BJ (cell line): Measurements from ENCODE around the gene UBAC1. TPM values are rescaled to one million over a fixed set of nuclear protein-coding genes. Genes with fewer than 3 reads are reported as not detected.

Experiments
- CTCF ChIA-PET: fragments of 350-600 bp; formaldehyde crosslinking; extraction: SDS; loops from one replicate; lab custom pipeline; 2021; ENCODE audit warnings: antibody characterized with exemption, inconsistent platforms; lab: Yijun Ruan, JAX
- POLR2A ChIA-PET: fragments of 300-600 bp; sonication (Branson Sonifier 250); formaldehyde crosslinking; extraction: SDS; loops from one replicate; lab custom pipeline; 2021; ENCODE audit warnings: antibody characterized with exemption; lab: Charles Lee
- DNase-seq: peaks from one replicate; pipeline ENCODE4 v3.0.0-alpha.2; 2011; ENCODE audit warnings: low read depth
- H3K27me3 ChIP-seq: 2 replicates; pipeline ENCODE4 v1.6.0; 2011; ENCODE audit warnings: low read length; ENCODE audit not compliant: control insufficient read depth, insufficient read depth
- H3K36me3 ChIP-seq: 2 replicates; pipeline ENCODE4 v1.5.1; 2011; ENCODE audit warnings: low read length; ENCODE audit not compliant: control insufficient read depth, insufficient read depth
- H3K4me3 ChIP-seq: 2 replicates; pipeline ENCODE4 v1.5.1; 2011; ENCODE audit warnings: low read depth, mild to moderate bottlenecking, control low read depth, low read length
- polyA plus RNA-seq: library from polyadenylated mRNA; depleted of rRNA; stranded (reverse); fragments of >200 nt; gene quantifications from 2 replicates; pipeline ENCODE4 v1.2.3, GENCODE V29; 2011
- TF ChIP-seq, protein P1 (sequence below): IDR thresholded peaks from 2 replicates; pipeline ENCODE4 v1.5.1; 2011; ENCODE audit warnings: low read depth, mild to moderate bottlenecking, control low read depth, inconsistent platforms, low read length, moderate library complexity; ENCODE audit not compliant: insufficient read depth

The UBAC1 gene
- polyA plus RNA-seq, 1 experiment, result 50.2 TPM

DNA sequence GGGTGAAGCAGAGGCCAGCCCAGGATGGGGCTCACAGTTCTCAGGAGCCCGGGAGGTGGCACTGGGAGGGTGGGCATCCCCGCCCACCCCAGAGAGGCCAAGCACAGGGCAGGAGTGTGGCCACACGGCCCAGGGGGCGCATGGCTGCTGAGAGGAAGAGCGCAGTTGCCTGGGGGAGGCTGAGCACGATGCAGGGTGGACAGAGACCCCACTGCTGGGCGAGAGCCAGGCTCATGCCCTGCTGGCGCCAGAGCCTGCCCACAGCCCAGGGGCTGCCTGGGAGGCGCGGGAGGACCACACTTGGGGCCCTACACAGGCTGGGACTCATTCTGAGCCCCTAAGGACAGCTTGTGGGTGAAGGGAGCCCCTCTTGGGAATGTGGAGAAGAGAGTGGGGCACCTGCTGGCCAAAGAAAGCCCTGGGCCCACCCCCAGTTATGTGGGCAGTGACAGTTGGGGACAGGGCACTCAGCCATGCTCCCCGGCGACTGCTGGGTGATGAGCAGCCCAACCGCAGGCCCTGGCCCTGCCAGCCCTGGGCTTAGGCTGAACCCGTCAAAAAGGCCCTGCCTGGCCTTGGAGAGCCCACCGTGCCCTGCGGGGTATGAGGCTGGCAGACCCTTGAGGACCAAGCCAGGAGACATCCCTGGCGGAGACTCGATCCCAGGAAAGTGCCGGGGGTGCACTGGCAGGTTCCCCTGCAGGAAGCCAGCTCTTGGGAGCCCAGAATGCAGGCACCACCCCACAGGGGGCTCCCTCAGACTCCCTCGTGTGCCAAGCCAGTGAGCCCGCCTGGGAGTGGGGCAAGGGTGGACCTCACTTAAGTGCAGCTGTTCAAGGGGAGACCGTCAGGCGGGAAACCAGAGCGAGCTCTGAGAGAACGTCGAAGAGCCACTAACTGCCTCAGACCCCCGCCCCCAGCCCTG, 32.2 kb downstream of the UBAC1 start:
- H3K36me3 ChIP-seq, result peaks cover 14% of the 10 kb centered on the region; the same call in 1 of the 2 replicates
- TF ChIP-seq, protein P1, sequence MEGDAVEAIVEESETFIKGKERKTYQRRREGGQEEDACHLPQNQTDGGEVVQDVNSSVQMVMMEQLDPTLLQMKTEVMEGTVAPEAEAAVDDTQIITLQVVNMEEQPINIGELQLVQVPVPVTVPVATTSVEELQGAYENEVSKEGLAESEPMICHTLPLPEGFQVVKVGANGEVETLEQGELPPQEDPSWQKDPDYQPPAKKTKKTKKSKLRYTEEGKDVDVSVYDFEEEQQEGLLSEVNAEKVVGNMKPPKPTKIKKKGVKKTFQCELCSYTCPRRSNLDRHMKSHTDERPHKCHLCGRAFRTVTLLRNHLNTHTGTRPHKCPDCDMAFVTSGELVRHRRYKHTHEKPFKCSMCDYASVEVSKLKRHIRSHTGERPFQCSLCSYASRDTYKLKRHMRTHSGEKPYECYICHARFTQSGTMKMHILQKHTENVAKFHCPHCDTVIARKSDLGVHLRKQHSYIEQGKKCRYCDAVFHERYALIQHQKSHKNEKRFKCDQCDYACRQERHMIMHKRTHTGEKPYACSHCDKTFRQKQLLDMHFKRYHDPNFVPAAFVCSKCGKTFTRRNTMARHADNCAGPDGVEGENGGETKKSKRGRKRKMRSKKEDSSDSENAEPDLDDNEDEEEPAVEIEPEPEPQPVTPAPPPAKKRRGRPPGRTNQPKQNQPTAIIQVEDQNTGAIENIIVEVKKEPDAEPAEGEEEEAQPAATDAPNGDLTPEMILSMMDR, result no peak
- ChIA-PET CTCF (no interaction called here), POLR2A (no interaction called here)
- no peaks in the 10 kb centered on the region for H3K27me3 ChIP-seq
- H3K4me3 ChIP-seq, result no peak overlapping the region
- no peak for DNase-seq

DNA sequence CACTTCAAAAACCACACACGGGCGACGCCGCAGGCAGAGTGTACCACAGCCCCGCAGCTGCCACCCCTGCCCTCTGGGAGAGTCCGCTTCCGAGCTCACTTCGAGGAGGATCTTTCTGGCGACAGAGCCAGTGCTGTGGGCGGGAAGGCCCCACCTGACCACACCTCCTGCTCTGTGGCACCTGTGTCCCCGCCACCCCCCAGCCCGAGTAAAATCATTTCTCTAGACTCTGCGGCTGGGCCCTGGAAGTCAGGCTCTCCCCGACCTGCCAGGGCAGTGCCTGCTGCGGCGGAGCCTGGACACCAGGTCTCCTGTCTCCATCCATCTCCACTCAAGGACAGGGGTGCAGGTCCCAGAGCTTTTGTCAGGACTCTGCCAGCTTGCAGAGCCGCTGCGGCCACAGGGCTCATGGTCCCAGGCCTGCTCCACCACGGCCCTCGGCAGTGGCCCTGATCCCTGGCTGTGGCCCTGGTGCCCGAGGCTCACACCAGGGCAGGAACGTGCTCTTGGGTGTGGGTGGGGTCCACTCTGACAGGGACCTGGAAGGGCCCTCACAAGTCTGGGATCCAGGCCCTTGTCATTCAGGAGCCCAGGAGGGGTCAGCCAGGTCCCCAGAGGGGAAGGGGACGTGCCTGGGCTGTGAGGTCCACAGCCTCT, 33.0 kb downstream of the UBAC1 start:
- ChIA-PET CTCF (no interaction called here), POLR2A (no interaction called here)
- Histone ChIP-seq H3K4me3 (no peak overlapping the region), H3K27me3 (no peaks in the 10 kb centered on the region), H3K36me3 (peaks cover 14% of the 10 kb centered on the region; the same call in 1 of the 2 replicates)
- TF ChIP-seq, protein P1, result no peak
- DNase-seq, result no peak

DNA sequence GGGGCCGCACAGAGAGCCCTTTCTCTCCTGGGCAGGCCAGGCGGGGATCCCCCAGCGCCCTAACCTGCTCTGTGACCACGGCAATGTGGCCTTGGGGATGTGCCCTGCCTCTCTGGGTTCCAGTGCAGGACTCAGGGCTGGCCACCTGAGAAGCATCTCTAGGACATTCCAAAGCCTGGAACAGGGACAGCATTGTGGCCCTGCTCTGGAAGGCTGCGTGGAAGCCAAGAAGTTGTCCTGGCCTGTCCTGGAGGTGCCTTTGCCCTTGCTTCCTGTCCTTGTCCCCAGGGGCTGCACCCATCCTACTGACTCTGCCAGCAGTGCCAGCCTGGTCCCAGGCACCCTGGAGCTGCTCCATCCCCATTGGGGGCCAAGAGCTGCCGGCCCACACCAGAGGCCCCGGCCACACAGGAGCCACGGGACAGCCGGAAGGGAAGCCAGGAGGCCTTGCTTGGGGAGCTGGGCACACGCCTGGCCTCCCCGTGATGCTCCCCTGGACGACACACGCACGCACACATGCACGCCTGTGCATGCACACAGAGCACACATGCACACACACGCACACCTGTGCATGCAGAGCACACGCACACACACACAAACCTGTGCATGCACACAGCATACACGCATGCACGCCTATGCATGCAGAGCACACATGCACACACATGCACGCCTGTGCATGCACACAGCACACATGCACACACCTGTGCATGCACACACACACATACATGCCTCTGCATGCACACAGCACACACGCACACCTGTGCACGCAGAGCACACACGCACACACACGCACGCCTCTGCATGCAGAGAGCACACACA, 33.8 kb downstream of the UBAC1 start:
- Histone ChIP-seq H3K27me3 (no peaks in the 10 kb centered on the region), H3K36me3 (peaks cover 10% of the 10 kb centered on the region; the same call in 1 of the 2 replicates), H3K4me3 (no peak overlapping the region)
- TF ChIP-seq, protein P1, result no peak
- CTCF ChIA-PET, result no interaction called here
- POLR2A ChIA-PET, result no interaction called here
- no peak for DNase-seq

DNA sequence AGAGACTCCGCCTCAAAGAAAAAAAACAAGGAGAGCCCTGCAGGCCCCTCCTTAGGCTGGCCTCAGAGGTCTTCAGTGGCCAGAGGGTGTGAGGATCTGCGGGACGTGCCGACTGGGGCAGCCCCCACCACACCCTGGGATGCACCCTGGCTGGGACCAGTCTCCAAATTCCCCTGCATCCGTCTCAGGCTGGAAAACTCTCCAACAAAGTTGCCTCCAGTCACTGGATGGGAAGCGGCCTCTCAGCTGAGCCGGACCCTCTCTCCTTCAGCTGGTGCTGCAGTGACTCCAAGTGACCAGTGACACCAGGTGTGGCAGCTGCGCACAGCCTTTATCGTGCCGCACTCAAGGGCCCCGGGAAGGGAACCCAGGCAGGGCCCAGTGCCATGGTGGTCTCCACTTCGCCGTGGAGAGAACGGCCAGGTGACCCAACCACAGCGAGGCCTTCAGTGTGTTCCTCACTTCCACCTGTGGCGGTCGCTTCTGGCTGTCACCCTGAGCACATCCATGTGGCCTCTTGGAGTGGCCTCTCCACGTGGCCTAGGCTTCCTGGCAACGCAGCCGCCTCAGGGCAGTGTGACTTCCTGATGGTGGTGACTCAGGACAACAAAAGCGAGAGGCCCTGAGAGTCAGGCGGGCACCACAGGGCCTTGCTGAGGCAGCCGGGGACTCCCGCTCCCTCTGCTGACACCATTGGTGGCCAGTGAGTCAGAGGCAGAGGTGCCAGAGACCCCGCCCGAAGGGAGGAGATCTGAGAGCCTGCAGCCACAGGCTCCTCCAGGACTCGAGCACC, 34.6 kb downstream of the UBAC1 start:
- peak; percentile 49 for DNase-seq
- Histone ChIP-seq H3K36me3 (peaks cover 9% of the 10 kb centered on the region; the same call in 1 of the 2 replicates), H3K4me3 (no peak overlapping the region), H3K27me3 (no peaks in the 10 kb centered on the region)
- POLR2A ChIA-PET, result no interaction called here
- CTCF ChIA-PET, result no interaction called here
- TF ChIP-seq, protein P1, result no peak
